HCT116 (cell line): Measurements from ENCODE around the gene ZNF750. TPM values are rescaled to one million over a fixed set of nuclear protein-coding genes. Genes with fewer than 3 reads are reported as not detected.

ENCODE experiments used
- ATAC-seq: fragments of 200-7000 bp; cut with Tn5 transposase; 2 replicates; pipeline ENCODE4 v1.9.1; 2020; ENCODE audit warnings: mild to moderate bottlenecking, moderate library complexity
- BruUV-seq: library from RNA; stranded (reverse); fragments of 400-500 nt; replicated peaks from 2 replicates; lab custom pipeline; 2021; lab: Mats Ljungman, UMichigan
- CTCF ChIA-PET: fragments of 300-600 bp; sonication (Branson Sonifier 250); formaldehyde crosslinking; loops from one replicate; lab custom pipeline; 2021; ENCODE audit warnings: antibody characterized with exemption; lab: Charles Lee
- POLR2A ChIA-PET: fragments of 300-600, 350-600 bp; sonication (Branson Sonifier 250); formaldehyde crosslinking; loops from one replicate; lab custom pipeline; 2021; ENCODE audit warnings: antibody characterized with exemption; lab: Charles Lee
- RAD21 ChIA-PET, 2 experiments: fragments of 300-600 bp; sonication (Branson Sonifier 250); formaldehyde crosslinking; loops; one replicate each; lab custom pipeline; 2023; ENCODE audit warnings: low total read pairs in 2 of 2; ENCODE audit not compliant: uncharacterized antibody in 2 of 2, unreplicated experiment in 2 of 2, low non-redundant PET in 1 of 2; lab: Charles Lee
- DNase-seq: peaks from one replicate; pipeline ENCODE4 v3.0.0-alpha.2; 2010; ENCODE audit warnings: low read depth, low spot score
- H2AFZ ChIP-seq: fragments of 200-600 bp; shearing (Covaris generic), sonication (generic); 2 replicates; pipeline ENCODE4 v1.6.1; 2017; ENCODE audit warnings: low read depth, mixed run types, mixed read lengths, antibody characterized with exemption, low read length; ENCODE audit not compliant: poor library complexity, severe bottlenecking
- H3K27ac ChIP-seq: 2 replicates; pipeline ENCODE4 v1.5.1; 2012; ENCODE audit warnings: low read depth, low read length
- H3K27me3 ChIP-seq: fragments of 200-600 bp; sonication (generic); 2 replicates; pipeline ENCODE4 v1.6.1; 2016; ENCODE audit warnings: mixed run types, low read length, mixed read lengths; ENCODE audit not compliant: insufficient read depth
- H3K36me3 ChIP-seq, 2 experiments: fragments of 200-500 bp in 1 of 2; fragments of 200-600 bp in 1 of 2; sonication (Bioruptor generic) in 1 of 2; sonication (generic) in 1 of 2; 2 replicates each; pipeline versions ENCODE4 v1.5.1 to v1.6.1; 2014 to 2016; ENCODE audit warnings: low read length in 2 of 2, inconsistent platforms in 1 of 2, mixed read lengths in 1 of 2, mixed run types in 1 of 2; ENCODE audit not compliant: insufficient read depth in 2 of 2, control insufficient read depth in 1 of 2
- H3K4me1 ChIP-seq, 2 experiments: fragments of 200-600 bp in 1 of 2; sonication (generic) in 1 of 2; 2 replicates each; pipeline versions ENCODE4 v1.5.1 to v1.6.1; 2012 to 2017; ENCODE audit warnings: low read length in 2 of 2, inconsistent platforms in 1 of 2, mild to moderate bottlenecking in 1 of 2, mixed read lengths in 1 of 2, mixed run types in 1 of 2, moderate library complexity in 1 of 2; ENCODE audit not compliant: insufficient read depth in 2 of 2, control insufficient read depth in 1 of 2
- H3K4me2 ChIP-seq: fragments of 200-600 bp; sonication (generic); 2 replicates; pipeline ENCODE4 v1.6.1; 2017; ENCODE audit warnings: mixed run types, low read length, mixed read lengths
- H3K4me3 ChIP-seq, 2 experiments: fragments of 200-600 bp in 1 of 2; sonication (generic) in 1 of 2; replicated peaks in 1 of 2; 2 replicates each; pipeline ENCODE4 v1.5.1; 2011 to 2016; ENCODE audit warnings: low read length in 2 of 2, control low read depth in 1 of 2, low read depth in 1 of 2, mild to moderate bottlenecking in 1 of 2, mixed read lengths in 1 of 2, mixed run types in 1 of 2
- H3K79me2 ChIP-seq: fragments of 200-600 bp; sonication (generic); 2 replicates; pipeline ENCODE4 v1.6.1; 2017; ENCODE audit warnings: mild to moderate bottlenecking, mixed run types, low read length, moderate library complexity, mixed read lengths; ENCODE audit not compliant: insufficient read depth
- H3K9ac ChIP-seq: fragments of 200-600 bp; sonication (generic); 2 replicates; pipeline ENCODE4 v1.6.1; 2016; ENCODE audit warnings: low read length, mixed read lengths
- H3K9me2 ChIP-seq: fragments of 200-600 bp; sonication (generic), shearing (Covaris generic); 2 replicates; pipeline ENCODE4 v1.6.1; 2017; ENCODE audit warnings: mixed run types, mild to moderate bottlenecking, moderate library complexity; ENCODE audit not compliant: insufficient read depth
- H3K9me3 ChIP-seq, 2 experiments: fragments of 200-500 bp in 1 of 2; fragments of 200-600 bp in 1 of 2; sonication (Bioruptor generic) in 1 of 2; sonication (generic) in 1 of 2; 2 replicates each; pipeline ENCODE4 v1.6.1; 2014 to 2017; ENCODE audit warnings: low read length in 2 of 2, mixed read lengths in 2 of 2, inconsistent platforms in 1 of 2, low read depth in 1 of 2, mild to moderate bottlenecking in 1 of 2, mixed run types in 1 of 2, moderate library complexity in 1 of 2; ENCODE audit not compliant: control insufficient read depth in 1 of 2, insufficient read depth in 1 of 2
- H4K20me1 ChIP-seq: fragments of 200-600 bp; sonication (generic), shearing (Covaris generic); 2 replicates; pipeline ENCODE4 v1.6.1; 2017; ENCODE audit warnings: mixed run types, mild to moderate bottlenecking, moderate library complexity; ENCODE audit not compliant: insufficient read depth
- ATF3 ChIP-seq: IDR thresholded peaks from 2 replicates; pipeline ENCODE4 v1.6.1; 2012
- CEBPB ChIP-seq: IDR thresholded peaks from 2 replicates; pipeline ENCODE4 v1.6.1; 2012; ENCODE audit warnings: low read depth
- EGR1 ChIP-seq: IDR thresholded peaks from 2 replicates; pipeline ENCODE4 v1.6.1; 2012; ENCODE audit warnings: low read depth
- ELF1 ChIP-seq: IDR thresholded peaks from 2 replicates; pipeline ENCODE4 v1.6.1; 2012; ENCODE audit warnings: low read depth, borderline replicate concordance
- EZH2 ChIP-seq: fragments of 200-600 bp; sonication (generic); IDR thresholded peaks from 2 replicates; pipeline ENCODE4 v1.6.1; 2017; ENCODE audit warnings: antibody characterized with exemption, mixed run types
- FOSL1 ChIP-seq: IDR thresholded peaks from 2 replicates; pipeline ENCODE4 v1.6.1; 2012; ENCODE audit warnings: low read depth
- MAX ChIP-seq: IDR thresholded peaks from 2 replicates; pipeline ENCODE4 v1.6.1; 2012
- POLR2A ChIP-seq: IDR thresholded peaks from 2 replicates; pipeline ENCODE4 v1.7.0; 2011; ENCODE audit warnings: borderline replicate concordance; ENCODE audit not compliant: insufficient read depth, insufficient read length; ENCODE audit errors: extremely low read depth
- TCF7L2 ChIP-seq: IDR thresholded peaks from 2 replicates; pipeline ENCODE4 v1.7.0; 2011; ENCODE audit warnings: borderline replicate concordance, inconsistent platforms; ENCODE audit not compliant: insufficient read depth, insufficient read length; ENCODE audit errors: extremely low read depth
- ZNF274 ChIP-seq: fragments of 200-500 bp; sonication (Bioruptor generic); IDR thresholded peaks from 2 replicates; pipeline ENCODE4 v1.6.1; 2014; ENCODE audit warnings: mild to moderate bottlenecking, low read depth, low read length, inconsistent platforms
- intact Hi-C: fragments of 100-400 bp; cut with micrococcal nuclease; formaldehyde crosslinking; loops from 2 replicates; pipeline ENCODE4 v1.10.0; 2022
- total RNA-seq: library from RNA; stranded (reverse); gene quantifications from one replicate; pipeline ENCODE4 v1.2.1, GENCODE V29; 2021; ENCODE audit not compliant: unreplicated experiment
- TF ChIP-seq, protein P1 (sequence below), 3 experiments: fragments of 200-600 bp in 1 of 3; sonication (generic) in 1 of 3; IDR thresholded peaks in 2 of 3; conservative IDR thresholded peaks in 1 of 3; 2 replicates each; pipeline ENCODE4 v1.5.1; 2012 to 2017; ENCODE audit warnings: low read depth in 2 of 3, low read length in 2 of 3, antibody characterized with exemption in 1 of 3, borderline replicate concordance in 1 of 3, control low read depth in 1 of 3, mild to moderate bottlenecking in 1 of 3, mixed read lengths in 1 of 3, mixed run types in 1 of 3, moderate library complexity in 1 of 3; ENCODE audit not compliant: insufficient read depth in 1 of 3
- TF ChIP-seq, protein P2 (sequence below): IDR thresholded peaks from 2 replicates; pipeline ENCODE4 v1.6.1; 2011; ENCODE audit warnings: mild to moderate bottlenecking, low read length, moderate library complexity; ENCODE audit not compliant: insufficient replicate concordance; ENCODE audit errors: extremely low read depth

The ZNF750 gene
- total RNA-seq, 1 experiment from 2014 or later: not detected

DNA sequence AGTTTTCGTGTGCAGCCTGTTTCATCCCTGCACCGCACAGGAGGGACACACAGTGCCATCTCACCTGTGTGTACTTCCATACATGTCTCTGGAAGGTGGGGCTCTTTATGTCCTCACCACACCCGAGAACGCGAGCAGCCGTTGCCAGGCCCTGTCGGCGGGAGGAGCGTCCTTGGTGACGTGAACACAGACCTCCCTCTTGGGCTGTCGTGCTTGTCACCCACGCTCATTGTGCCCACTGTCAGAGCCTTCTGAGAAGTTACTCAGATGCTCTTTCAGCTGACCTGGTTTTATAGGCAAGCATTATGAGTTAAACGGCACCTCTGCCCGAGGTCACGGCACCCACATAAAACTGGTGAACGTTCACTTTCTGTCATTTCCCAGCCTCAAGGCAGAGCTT lies 40.2 kb downstream of the ZNF750 start:
- H3K27ac ChIP-seq: no peak overlapping the region
- H3K79me2 ChIP-seq: peaks cover 43% of the 10 kb centered on the region
- ChIA-PET RAD21 (no interaction called here), CTCF (no interaction called here), POLR2A (no interaction called here)
- intact Hi-C loops: no loop called here
- H3K9ac ChIP-seq: no peak overlapping the region
- H3K4me3 ChIP-seq: no peak overlapping the region
- H3K9me3 ChIP-seq: no peaks in the 10 kb centered on the region
- H3K4me1 ChIP-seq: no peaks in the 10 kb centered on the region
- no peaks in the 10 kb centered on the region for H3K27me3 ChIP-seq
- DNase-seq (no peak), ATAC-seq (no peak)
- peaks cover 3 to 13% of the 10 kb centered on the region in 2 experiments; a peak in 2 of 4 replicates for H3K36me3 ChIP-seq
- no peak for TF ChIP-seq FOSL1
- TF ChIP-seq, protein P1, sequence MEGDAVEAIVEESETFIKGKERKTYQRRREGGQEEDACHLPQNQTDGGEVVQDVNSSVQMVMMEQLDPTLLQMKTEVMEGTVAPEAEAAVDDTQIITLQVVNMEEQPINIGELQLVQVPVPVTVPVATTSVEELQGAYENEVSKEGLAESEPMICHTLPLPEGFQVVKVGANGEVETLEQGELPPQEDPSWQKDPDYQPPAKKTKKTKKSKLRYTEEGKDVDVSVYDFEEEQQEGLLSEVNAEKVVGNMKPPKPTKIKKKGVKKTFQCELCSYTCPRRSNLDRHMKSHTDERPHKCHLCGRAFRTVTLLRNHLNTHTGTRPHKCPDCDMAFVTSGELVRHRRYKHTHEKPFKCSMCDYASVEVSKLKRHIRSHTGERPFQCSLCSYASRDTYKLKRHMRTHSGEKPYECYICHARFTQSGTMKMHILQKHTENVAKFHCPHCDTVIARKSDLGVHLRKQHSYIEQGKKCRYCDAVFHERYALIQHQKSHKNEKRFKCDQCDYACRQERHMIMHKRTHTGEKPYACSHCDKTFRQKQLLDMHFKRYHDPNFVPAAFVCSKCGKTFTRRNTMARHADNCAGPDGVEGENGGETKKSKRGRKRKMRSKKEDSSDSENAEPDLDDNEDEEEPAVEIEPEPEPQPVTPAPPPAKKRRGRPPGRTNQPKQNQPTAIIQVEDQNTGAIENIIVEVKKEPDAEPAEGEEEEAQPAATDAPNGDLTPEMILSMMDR (IDR thresholded peaks at IDR 0.05 in 2 of 3, conservative IDR thresholded peaks at IDR 0.05 in 1 of 3; ENCODE audit: borderline replicate concordance in 1 of 3, insufficient read depth in 1 of 3, low read depth in 2 of 3, low read length in 2 of 3): no peak
- no peak for TF ChIP-seq MAX
- no peak for TF ChIP-seq CEBPB
- TF ChIP-seq ATF3: no peak
- no peak for TF ChIP-seq POLR2A
- TF ChIP-seq ZNF274: no peak
- TF ChIP-seq ELF1: no peak
- TF ChIP-seq EGR1: no peak
- no peak for TF ChIP-seq TCF7L2
- TF ChIP-seq, protein P2, sequence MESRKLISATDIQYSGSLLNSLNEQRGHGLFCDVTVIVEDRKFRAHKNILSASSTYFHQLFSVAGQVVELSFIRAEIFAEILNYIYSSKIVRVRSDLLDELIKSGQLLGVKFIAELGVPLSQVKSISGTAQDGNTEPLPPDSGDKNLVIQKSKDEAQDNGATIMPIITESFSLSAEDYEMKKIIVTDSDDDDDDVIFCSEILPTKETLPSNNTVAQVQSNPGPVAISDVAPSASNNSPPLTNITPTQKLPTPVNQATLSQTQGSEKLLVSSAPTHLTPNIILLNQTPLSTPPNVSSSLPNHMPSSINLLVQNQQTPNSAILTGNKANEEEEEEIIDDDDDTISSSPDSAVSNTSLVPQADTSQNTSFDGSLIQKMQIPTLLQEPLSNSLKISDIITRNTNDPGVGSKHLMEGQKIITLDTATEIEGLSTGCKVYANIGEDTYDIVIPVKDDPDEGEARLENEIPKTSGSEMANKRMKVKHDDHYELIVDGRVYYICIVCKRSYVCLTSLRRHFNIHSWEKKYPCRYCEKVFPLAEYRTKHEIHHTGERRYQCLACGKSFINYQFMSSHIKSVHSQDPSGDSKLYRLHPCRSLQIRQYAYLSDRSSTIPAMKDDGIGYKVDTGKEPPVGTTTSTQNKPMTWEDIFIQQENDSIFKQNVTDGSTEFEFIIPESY: no peak
- no peak for TF ChIP-seq EZH2
- no peak overlapping the region for H3K4me2 ChIP-seq
- 0 out of 2 replicates have a peak, but pooled peaks cover 4% of the 10 kb centered on the region for H4K20me1 ChIP-seq
- BruUV-seq: no TSS peak
- H3K9me2 ChIP-seq: no peaks in the 10 kb centered on the region
- no peak overlapping the region for H2AFZ ChIP-seq
